A204.1 (cell line): ENCODE results near the gene SLC8B1.

Experiments
- FAIRE-seq: peaks from 2 replicates; lab custom pipeline; 2012; peaks lifted over from hg19 to GRCh38; lab: Jason Lieb, UNC

The SLC8B1 gene

GRCh38 chr12:113318900-113319628, 15.8 kb downstream of the SLC8B1 start:
- no peak for FAIRE-seq

DNA sequence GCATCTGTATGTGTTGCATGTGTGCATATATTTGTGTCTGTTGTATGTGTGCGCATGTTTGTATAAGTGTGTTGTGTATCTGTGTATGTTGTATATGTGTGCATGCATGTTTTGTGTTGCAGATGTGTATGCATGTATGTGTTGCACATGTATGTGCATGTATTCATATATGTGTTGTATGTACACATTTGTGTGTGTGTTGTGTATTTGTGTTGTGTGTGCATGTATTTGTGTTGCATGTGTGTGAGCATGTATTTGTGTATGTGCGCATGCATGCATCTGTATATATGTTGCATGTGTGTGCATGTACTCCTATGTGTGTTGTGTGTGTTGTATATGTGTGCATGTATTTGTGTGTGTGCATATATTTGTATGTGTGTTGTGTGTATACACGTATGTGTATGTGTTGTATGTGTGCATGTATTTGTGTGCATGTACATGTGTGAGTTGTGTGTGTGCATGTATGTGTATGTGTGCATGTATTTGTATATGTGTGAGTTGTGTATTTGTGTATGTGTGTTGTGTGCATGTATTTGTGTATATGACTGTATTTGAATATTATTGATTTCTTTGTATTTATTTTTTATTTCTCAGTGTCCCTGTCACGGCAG, 16.8 kb downstream of the SLC8B1 start:
- no peak for FAIRE-seq

- no peak for FAIRE-seq
These were observed 17.8 kb downstream of the SLC8B1 start for GRCh38 chr12:113317122-113317521.

DNA sequence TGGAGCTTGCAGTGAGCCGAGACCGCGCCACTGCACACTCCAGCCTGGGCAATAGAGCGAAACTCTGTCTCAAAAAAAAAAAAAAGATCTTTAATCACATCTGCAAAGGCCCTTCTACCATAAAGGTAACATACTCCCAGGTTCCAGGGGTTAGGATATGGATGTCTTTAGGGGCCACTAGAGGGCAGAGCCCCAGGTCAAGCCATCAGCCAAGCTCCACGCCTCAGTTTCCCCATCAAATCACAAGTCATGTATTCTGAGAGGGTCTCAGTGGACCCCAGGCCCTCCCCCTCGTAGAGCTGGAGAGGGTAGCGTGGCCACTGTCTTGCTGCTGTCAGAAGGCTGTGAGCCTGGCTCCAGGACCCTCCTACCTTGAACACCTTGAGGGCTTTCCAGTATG, 18.8 kb downstream of the SLC8B1 start:
- no peak for FAIRE-seq

GRCh38 chr12:113315358-113315757, 19.6 kb downstream of the SLC8B1 start:
- FAIRE-seq: no peak

- no peak for FAIRE-seq
These were observed 20.8 kb downstream of the SLC8B1 start for GRCh38 chr12:113314121-113314529.

- FAIRE-seq: no peak
These were observed 24.4 kb downstream of the SLC8B1 start for GRCh38 chr12:113310489-113310888.

DNA sequence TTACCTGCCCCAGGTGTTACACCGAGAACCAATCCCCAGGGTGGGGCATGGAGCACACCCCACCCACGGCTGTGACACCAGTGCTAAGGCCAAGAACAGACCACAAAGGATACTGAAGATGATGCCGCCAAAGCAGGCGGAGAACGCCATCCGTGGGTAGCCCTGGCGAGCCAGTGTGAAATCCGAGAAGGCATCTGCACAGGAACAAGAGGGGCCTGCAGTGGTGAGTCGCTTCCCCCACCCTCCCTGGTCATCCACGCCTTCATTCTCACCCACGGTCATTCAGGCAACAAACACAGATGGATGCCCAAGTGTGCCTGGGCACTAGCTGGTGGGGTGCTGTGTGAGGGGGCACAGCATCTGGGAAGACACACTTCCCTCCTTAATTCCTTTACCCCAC, 28.5 kb downstream of the SLC8B1 start:
- FAIRE-seq: no peak

DNA sequence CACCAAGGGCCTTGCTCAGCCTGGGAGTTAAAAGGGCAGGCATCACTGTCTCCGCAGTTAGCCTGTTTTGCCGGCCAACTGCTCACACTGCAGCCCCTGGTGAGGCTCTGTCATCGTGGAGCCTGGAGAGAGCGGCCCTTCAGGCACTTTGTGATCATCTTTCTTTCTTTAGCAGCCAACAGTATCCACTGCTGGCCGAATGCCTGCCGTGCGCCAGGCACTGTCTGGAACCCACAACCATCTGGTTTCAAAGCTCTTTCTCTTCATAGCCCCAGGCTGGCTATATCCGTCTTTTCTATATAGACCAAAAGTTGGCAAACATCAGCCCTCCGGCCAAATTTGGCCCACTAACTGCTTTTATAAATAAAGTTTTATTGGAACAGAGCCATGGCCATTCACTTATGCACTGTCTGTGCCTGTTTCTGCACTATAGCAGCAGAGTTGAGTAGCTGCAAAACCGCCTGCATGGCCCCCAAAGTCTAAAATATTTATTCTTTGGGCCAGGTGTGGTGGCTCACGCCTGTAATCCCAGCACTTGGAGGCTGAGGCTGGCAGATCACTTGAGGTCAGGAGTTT, 29.5 kb downstream of the SLC8B1 start:
- FAIRE-seq: no peak

- FAIRE-seq: no peak
These were observed 31.8 kb downstream of the SLC8B1 start for GRCh38 chr12:113302886-113303640.

DNA sequence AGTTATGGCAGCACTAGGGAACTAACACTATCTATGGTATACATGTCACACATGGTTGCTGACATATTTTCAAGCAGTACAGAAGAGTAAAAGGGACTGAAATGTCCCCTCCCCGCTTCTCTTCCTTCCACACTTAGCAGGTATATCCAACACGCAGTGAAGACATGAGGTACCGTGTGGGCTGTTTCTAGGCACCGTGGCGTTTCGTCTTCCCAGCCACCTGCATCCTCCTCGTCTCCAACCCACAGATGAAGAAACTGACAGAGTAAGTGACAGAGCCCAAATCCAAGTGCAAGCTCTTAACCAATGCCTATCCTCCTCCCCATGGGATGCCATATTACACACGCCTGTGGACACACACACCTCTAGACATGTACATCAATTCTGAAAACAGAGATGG, 32.4 kb downstream of the SLC8B1 start:
- FAIRE-seq: no peak

GRCh38 chr12:113301811-113302210, 33.1 kb downstream of the SLC8B1 start:
- no peak for FAIRE-seq

DNA sequence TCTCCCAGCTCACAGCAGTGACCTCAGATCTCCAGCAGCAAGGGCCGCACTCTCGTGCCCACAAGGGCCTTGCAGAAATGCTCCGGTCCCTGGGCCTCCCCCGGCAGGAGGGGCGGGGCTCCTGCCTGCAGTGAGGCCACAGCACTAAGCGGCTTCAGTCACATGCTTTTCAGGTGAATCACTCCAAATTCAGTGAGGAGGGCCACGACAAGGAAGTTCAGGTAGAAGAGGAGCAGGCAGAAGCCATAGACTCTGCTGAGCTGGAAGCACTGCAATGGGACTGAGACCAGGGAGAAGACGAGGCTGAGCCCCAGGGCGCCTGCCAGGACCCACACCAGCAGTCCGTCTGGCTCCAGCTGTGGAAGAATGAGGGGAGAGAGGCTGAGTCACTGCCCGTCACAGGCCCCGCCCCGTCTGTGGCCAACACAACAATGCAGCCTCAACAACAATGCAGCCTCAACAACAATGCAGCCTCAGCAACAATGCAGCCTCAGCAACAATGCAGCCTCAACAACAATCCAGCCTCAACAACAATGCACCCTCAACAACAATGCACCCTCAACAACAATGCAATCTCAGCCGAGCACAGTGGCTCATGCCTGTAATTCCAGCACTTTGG, 35.2 kb downstream of the SLC8B1 start:
- FAIRE-seq: no peak

DNA sequence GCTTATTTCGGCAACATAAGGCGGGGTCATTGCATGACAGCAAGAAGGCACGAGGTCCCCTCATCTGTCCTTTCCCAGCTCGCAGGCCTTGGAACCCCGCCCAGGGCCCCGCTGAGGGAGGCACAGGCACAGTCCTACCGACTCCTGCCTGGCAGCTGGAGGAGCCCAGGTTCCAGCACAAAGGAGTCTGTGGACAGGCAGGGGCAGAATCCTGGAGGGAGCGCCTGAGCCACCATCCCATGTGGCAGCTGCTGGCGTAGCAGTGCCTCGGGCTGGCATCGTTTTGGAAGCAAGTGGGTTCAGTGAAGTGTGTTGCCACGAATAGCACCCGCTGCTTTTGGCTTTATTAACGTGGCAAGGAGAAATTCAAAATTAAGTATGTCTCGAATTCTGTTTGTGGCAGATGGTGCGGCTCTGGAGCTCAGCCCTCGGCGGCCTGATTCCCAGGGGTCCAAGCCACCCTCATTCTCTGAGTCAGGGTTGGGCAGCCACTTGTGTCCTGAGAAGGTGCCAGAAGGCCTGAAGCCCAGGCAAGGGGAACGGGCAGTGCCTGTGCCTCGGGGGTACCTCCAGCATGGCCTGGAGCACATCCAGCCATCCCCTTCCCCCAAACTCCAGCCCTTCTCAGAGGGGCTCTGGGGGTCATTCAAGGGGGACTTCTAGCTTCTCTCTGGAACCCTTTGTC, 35.9 kb downstream of the SLC8B1 start:
- no peak for FAIRE-seq

DNA sequence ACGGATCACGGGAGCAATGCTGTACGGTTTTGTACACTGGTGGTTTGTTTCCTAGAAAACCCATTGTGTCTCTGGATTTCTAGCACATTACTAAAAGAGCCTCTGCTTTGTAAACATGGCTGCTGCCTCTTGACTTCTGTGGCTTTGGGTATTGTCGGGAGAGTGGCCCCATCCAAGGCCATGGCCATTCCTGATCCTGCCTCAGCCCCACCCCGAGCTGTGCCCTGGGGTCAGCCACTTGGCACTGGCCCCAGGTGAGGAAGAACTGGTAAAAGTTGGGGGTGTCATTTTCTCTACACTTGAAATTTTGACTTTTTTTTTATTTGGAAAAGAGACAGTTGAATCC, 36.5 kb downstream of the SLC8B1 start:
- FAIRE-seq: no peak

DNA sequence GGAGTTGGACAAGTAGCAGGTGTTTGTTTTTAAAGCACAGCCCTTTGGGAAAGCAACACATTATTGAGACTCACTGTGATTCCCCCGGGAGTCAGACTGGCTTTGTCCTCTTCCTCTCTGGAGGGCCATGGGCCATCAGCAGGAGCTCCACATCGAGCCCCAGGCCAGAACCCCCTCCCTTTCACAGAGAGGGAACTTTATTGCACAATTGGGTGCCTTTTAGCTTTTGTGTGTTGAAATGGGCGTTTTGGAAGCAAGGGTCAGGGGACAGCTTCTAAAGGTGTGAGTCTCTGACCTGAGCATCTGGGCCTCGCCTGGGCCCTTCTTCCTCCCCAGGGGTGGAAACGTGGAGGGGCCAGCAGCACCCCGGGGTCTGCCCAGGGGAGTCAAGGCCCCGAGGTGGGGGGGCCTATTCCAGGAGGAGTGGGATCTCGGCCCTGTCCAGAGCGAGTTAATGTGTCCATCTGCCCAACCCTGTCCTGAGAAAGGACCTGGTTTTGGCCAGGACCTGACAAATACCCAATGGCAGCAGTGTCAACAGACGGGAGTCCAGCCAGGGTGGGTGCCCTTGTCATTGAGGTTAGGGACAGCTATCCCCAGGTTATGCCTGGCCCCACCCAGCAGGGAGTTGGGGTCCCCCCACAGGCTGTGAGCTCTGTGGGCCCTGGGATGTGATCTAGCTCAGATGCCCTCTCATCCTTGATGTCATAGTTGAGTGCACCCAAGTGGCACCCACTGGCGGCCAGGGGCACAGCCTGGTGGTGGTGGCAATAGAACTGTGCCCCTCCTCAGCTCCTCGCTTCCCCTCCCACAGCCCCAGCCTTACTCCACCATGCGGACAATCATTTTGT, 37.1 kb downstream of the SLC8B1 start:
- FAIRE-seq: no peak

GRCh38 chr12:113297214-113297587, 37.7 kb downstream of the SLC8B1 start:
- no peak for FAIRE-seq

DNA sequence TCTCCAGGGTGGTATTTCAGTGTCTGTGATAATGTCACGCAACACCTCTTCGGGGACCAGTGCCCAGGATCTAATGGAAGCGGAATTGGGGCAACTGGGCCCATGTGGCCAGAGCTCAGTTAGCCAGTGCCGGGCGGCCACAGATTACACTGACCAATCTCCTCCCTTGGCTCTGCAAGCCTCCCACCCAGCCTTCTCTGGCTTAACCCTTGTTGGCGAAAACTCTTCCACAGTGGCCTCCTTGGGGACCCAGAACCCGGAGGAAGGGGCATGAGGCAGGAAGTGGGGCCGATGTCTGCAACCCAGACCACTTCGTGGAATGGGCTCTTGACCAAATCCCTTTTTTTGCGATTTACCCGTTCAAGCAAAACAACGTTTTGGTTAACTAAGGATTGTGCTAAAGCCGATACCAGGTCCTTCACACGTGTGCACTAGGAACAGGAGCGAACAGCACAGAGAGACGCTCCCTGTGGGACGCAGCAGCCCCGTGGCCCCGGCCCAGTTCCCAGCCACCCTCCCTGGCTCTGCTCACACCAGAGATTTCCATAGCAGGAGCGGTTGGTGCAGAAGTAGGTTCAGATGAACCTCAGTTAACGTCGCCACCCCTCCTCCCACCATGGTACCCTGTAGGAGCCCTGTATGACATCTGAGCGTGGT, 38.2 kb downstream of the SLC8B1 start:
- no peak for FAIRE-seq

DNA sequence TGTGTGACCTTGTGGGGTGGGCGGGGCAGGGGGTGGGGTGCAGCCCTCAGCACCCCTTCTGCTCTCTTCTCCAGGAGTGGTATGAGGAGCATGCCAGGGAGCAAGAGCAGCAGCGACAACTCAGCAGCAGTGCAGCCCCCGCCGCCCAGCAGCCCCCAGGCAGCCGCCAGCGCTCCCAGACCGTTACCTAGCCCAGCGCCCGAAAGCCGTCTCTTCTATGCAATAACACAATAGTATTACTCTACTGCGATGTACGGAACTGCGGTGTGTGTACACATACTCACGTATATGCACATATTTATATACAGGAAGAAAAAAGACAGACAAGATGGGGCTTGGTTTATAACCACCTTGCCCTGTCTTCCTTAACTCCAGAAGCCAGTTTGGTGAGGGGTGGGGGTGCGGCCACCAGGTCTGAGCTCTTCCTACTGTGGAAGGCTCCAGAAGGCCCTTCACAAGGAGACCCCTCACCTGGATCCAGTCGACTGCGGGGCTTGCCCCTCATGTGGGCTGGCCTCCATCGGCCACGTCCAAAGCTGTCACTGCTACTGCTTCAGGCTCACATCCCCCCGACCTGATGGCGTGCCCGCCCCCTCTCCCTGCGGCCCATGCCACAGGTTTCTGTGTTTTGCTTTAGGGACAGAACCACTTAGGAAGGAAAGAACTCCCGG, 38.9 kb downstream of the SLC8B1 start:
- FAIRE-seq: no peak

DNA sequence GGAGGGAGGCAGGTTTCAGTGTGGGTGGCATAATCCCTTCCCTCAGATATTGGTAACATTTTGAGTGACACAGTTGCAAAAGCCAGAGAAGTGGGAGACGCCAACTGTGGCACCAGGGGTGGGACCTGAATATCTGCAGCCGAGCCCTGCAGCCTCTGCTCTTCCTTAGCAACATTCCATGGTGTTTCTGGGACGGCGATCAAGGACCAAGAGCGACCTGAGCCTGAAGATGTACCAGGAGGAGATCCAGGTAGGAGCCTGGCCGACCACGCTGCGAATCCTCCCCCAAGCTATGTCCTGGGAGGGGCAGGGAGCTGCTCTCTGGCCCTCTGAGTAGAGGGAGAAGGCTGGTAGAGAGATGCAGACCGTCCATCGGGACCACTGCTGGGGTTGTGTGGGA, 41.8 kb downstream of the SLC8B1 start:
- FAIRE-seq: no peak
